ENCODE measurements around the gene TRRAP.
A peak's percentile ranks its signal among the peaks of the same experiment; 100 is the strongest.
"Not testable (repeated sequence)": the region's sequence is repeated elsewhere in the genome, so short reads cannot be mapped to it uniquely, and the experiment has no call there.

The TRRAP gene

GRCh38 chr7:98878365-98879197 lies at the start of gene TRRAP:
TRRAP (plus strand) TSS chr7:98878532; CDS start chr7:98881151, 2,619 bp downstream.
- peak; percentile 54 to 72 (median 66) for DNase-seq

GRCh38 chr7:98830972-98831548 lies 47.3 kb upstream of the TRRAP start:
- DNase-seq, result no peak

- DNase-seq, result no peak
Measured at GRCh38 chr7:98831641-98832221, 46.6 kb upstream of the TRRAP start.

GRCh38 chr7:98833022-98833421 lies 45.3 kb upstream of the TRRAP start:
- DNase-seq, result no peak

GRCh38 chr7:98834949-98835348 lies 43.4 kb upstream of the TRRAP start:
- no peak for DNase-seq

- no peak for DNase-seq
Measured at GRCh38 chr7:98836811-98837629, 41.3 kb upstream of the TRRAP start.

- no peak for DNase-seq
Measured at GRCh38 chr7:98837630-98837972, 40.7 kb upstream of the TRRAP start.

- DNase-seq, result no peak
Measured at GRCh38 chr7:98840096-98840495, 38.2 kb upstream of the TRRAP start.

GRCh38 chr7:98840722-98841121 lies 37.6 kb upstream of the TRRAP start:
- DNase-seq, result no peak

GRCh38 chr7:98841179-98841997 lies 36.9 kb upstream of the TRRAP start:
- peak; percentile 29 to 65 (median 44) for DNase-seq

- not testable (repeated sequence) for DNase-seq
Measured at GRCh38 chr7:98842552-98842951, 35.8 kb upstream of the TRRAP start.

- no peak for DNase-seq
Measured at GRCh38 chr7:98848918-98849317, 29.4 kb upstream of the TRRAP start.

GRCh38 chr7:98852826-98853225 lies 25.5 kb upstream of the TRRAP start:
- DNase-seq, result no peak

GRCh38 chr7:98855610-98856422 lies 22.5 kb upstream of the TRRAP start:
- DNase-seq, result no peak

- DNase-seq, result no peak
Measured at GRCh38 chr7:98860071-98860470, 18.3 kb upstream of the TRRAP start.

GRCh38 chr7:98862203-98862602 lies 16.1 kb upstream of the TRRAP start:
- DNase-seq, result no peak

GRCh38 chr7:98862716-98863420 lies 15.5 kb upstream of the TRRAP start:
- no peak for DNase-seq

- no peak for DNase-seq
Measured at GRCh38 chr7:98863601-98864000, 14.7 kb upstream of the TRRAP start.

- no peak for DNase-seq
Measured at GRCh38 chr7:98864731-98865453, 13.4 kb upstream of the TRRAP start.

- no peak for DNase-seq
Measured at GRCh38 chr7:98866351-98866750, 12.0 kb upstream of the TRRAP start.
